ENCODE measurements around the gene SERPINA4.
A peak's percentile ranks its signal among the peaks of the same experiment; 100 is the strongest.
"Not testable (repeated sequence)": the region's sequence is repeated elsewhere in the genome, so short reads cannot be mapped to it uniquely, and the experiment has no call there.

SERPINA4 gene

DNA sequence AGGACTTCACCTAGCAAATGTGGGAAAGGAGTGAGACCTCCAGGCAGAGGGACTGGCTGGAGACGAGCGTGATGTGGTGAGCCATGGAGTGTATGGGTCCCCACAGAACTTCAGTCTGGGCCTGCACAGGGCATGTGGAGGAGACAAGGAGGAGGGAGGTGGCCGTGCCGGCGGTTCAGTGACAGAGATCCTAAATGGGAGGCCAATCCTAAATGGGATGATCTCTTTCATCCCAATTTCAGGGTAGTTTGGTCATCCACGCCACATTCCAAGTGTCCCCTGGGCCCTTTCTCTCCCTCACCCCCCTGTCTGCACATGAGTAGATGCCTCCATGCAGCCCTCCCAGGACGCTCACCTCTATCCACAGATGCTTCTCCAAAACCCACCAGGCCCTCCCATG is 33.2 kb downstream of the SERPINA4 start:
- DNase-seq: no peak

DNA sequence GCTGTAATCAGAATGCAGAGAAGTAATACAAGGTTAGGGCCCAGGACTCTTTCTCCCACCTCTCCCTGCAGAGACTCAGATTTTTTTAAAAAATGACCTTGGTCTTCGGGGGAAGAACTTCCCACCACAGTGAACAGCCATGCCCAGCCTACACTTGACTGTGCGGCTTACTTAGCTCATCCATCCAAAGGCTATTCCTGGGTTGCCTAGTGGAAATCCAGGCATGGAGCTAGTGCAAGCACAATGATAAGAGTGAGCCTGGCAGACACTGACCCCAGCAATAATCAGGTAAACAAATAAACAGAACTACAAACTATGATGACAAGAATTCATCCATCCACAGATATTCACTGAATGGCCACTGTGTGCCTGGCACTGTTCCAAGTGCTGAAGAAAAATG is 34.7 kb downstream of the SERPINA4 start:
- DNase-seq: no peak

DNA sequence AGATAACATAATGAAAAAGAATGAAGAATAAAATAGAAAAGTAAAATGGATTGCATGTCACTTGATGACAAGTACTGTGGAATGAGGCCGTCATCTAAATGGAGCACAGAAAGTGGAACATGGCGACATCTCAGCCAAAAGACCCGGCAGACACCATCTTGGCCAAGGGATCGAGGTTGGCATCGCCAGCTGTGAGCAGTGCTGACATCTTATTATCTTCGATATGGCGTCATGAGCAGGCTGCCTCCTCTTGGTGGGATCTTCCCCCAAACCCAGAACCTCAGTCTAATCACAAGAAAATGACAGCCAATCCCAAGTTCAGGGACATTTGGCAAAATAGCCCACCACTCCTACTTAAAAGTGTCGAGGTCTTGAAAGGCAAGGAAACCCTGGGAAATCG is 35.1 kb downstream of the SERPINA4 start:
- DNase-seq: no peak

DNA sequence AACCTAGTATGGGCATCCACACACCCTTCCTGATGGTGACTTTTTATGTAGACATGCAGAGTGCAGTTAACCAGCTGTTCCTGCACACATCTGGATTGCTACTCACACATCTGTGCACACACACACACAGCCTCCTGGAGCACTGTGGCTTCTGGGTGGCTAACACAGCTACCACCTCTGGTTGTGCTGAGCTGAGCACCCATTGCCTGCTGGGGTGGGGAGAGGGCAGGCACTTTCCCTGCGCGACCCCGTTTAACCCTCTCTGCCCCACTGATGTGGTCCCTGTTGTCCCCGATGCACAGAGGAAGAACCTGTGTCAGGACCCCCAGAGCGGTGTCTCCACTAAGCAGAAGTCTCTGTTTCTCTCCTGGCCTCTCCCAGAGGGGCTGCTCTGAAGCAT is 36.5 kb downstream of the SERPINA4 start:
- DNase-seq: no peak

DNA sequence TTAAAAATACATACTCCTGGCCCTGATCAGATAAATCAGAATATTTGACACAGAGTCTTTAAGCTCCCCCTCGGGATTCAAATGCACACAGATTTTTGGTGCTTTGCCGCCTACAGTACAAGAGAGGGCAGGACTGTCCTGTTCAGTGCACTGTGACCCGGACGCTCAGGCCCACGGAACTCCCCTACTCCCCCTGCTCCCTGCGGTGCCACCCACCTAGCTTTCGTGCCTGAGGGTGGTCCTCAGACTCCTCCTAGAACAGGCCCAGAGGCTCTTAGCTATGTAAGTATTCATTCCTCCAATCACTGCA is 37.2 kb downstream of the SERPINA4 start:
- no peak for DNase-seq

DNA sequence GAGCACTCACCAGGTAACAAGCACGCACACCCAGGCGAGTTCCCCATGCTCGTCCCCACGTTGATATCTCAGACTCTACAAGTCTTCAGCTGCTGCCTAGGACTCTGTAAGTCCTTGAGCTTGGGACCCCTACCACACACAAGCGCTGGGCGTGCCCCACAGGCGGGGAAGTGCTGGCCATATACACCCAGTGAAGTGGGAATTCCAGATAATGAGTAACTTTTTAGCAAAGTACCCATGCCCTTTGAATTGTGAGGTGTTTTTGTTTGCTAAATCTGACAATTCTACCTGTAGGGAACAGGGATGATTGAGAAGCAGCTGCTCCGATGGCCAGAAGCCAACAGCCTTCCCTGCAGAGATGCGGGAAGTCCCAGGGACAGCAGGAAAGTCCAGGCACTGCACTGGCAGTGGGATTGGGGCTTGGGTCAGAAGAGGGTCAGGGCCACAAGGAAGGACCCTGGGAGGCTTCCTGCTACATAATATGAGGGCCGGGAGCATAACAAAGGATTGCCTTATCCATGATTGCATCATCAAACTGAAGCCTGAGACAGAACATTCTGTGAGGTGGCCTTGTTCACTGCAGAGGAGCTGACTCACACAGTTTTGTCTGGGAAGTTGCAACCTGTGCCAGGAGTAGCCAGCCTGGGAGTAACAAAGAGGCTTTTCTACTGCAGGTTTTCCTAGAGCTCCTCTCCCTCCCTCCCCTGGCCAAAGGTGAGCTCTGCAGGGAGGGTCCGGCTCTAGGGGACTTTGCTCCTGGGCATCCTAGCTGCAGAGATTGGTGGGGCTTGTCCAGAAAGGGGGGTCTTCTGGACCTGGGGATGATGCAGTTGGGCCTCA is 37.8 kb downstream of the SERPINA4 start:
- peak in 1 of 3 experiments; percentile 11 for DNase-seq

DNA sequence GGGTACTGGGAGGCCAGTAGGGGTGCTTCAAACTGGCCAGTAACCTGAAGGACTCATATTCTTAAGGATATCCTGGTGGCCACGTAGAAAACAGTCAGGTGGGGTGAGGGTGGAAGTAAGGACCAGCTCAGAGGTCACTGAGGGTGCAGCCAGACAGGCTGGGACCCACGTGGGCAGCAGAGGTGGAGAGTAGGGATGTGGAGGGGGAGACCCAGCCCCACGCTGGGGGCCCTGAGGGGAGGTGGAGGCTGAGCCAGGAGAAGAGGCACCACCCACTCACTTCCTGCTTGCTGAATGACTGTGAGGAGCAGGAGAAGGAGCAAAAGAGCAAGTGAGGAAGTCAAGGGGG is 38.4 kb downstream of the SERPINA4 start:
- no peak for DNase-seq

DNA sequence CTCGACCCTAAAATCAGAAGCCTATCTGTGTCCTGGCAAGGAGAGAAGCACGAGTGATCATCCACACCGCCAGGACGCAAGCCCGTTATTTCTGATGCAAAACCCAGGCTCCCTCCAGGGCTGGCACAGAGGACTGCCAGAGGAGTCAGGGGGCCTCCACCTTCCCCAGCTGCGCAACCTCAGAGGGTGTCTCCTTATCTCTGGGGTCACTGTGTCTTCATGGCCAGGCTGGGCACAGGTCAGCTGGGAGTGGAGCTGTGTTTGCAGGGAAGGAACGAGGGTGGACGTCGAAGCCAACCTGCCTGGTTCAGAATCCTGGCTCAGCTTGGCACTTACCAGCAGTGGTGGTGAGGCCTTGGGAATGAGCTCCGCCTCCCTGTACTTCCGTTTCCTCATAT is 38.9 kb downstream of the SERPINA4 start:
- no peak for DNase-seq

DNA sequence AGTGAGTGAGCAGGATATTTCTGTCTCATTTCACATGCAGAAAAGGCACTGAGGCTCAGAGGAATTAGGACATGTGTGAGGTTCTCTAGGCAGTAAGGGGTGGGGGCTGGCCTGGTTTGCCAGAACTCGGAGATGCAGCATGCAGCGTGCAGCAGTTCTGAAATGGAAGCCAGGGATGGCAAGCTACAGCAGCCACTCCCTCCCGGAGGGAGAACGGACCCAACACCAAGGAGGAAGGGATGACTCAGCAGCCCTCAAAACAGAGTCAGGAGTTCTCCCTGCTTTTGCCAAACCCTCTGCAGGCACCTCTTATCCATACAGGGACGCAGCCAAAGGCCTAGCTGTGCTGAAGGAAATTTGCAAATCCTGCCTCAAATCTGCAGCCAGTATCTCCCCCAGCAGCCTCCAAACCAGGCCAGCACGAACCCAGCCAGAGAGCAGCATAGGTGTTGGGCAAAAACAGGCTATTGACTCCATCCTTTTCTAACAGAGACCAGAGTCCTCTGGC is 40.7 kb downstream of the SERPINA4 start:
- no peak for DNase-seq

DNA sequence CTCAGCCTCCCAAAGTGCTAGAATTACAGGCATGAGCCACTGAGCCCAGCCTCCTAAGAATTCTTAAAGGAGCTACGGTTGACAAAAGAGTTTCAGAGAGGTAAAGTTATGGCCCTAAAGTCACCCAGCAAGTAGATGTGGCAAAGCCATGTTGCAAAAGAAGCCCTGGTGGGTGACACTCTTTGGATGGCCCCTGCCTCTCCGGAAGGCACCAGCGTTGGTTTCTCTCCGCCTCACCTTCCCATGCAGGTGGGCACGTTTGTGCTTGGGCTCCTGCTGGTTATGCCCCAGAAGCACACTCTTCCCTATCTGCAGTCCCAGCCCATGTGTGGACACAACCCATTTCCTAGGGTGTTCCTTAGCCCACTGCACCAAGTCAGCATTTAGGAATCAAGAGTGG is 41.5 kb downstream of the SERPINA4 start:
- DNase-seq: no peak

DNA sequence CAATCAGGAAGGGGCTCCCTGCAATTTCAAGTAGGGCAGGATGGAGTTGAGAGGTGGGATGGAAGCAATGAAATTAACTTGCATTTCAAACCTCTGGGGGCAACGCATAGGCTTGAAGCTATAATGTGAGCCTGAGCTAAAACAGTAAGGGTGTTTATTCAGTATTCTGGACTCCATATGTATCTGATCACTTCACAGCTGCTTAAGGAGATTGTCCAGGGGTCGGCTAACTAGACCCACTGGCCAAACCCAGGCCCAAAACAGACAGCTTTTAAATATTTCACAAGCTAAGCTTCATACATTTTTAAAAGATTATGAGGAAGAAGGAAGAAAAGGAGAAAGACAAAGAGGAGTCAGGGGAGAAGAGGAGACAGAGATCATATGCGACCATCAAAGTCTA is 44.1 kb downstream of the SERPINA4 start:
- DNase-seq: no peak

DNA sequence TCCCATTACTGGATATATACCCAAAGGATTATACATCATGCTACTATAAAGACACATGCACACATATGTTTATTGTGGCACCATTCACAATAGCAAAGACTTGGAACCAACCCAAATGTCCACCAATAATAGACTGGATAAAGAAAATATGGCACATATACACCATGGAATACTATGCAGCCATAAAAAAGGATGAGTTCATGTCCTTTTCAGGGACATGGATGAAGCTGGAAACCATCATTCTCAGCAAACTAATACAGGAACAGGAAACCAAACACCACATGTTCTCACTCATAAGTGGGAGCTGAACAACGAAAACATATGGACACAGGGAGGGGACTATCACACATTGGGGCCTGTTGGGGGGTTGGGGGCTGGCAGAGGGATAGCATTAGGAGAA is 47.7 kb downstream of the SERPINA4 start:
- not testable (repeated sequence) for DNase-seq

DNA sequence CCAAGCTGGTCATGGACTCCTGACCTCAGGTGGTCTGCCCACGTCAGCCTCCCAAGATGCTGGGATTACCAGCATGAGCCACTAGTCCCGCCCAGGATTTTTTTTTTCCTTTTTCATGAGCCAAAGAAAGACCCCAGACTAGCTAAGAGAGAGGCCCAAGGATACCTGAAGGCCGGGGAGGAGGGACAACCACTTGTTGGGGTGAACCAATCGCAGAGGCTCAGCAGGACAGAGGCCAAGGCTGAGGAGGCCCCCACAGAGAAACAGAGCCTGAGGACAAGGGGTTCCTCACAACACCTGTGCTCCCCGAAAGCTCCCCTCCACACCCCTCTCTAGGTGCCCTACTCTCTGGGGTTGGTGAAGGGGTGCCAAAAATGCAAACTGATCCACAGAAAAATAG is 49.9 kb downstream of the SERPINA4 start:
- no peak for DNase-seq

DNA sequence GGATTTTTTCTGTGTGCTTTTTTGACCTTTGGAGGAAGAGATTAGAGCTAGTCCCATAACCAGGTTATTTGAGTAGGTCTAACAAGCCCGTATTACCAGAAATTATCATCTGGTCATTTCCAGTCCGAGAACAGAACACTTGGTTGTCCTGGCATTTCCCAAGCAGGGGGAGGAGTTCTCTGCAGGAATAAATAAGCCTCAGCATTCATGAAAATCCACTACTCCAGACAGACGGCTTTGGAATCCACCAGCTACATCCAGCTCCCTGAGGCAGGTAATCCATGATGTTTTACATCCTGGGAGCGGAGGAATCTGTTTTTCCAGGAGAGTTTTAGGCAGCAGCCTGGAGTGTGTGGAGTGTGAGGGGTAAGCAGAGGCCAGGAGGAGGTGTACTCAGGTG is 50.9 kb downstream of the SERPINA4 start, which contains the start of gene SERPINA3:
Gene SERPINA3 (plus strand): TSS at position 218 of the 400 bp plus-strand sequence. CDS start 2,051 bp downstream, outside the sequence.
- DNase-seq: no peak

DNA sequence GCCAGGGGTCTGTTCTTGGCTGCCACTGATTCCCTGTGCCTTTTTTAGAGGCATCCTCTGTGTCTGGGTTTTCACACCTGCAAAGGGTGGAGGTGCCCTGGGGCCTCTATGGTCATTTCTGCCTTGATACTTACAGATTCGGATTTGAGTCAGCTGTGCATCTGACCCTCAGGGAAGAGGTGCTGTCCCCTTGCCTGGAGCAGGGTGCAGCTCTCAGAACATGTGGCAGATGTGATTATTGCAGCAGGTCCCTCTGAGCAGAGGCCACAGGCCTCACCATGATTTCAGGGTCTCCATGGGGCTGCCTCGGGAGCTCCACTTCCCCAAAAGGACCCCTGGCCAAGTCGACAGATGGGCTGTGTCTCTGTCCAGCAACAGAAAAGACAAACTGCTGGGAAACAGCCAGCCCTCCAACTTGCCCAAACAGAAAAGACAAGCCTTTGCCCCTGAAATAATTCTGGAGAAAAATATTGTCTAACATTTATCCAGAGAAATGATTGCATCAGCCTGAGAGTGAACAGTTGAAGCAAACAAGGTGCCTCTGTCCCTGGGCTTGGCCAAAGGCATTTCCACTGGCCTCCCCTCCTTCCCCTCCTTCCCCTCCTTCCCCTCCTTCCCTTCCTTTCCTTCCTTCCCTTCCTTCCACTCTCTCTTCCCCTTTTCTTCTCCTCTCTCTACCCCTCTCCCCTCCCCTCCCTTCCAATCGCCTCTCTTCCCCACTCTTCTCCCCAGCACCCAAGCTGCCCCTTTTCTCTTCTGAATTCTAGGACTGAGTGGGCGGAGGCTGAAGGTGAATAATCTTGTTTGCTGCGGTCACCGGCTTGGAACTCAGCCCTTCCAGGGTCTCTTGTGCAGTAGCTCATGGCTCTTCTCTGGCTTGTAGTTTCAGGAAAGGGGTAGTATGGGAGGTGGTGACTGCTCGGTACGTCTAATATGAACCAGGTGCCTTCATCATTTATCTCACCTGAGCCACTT is 51.6 kb downstream of the SERPINA4 start:
- no peak for DNase-seq

DNA sequence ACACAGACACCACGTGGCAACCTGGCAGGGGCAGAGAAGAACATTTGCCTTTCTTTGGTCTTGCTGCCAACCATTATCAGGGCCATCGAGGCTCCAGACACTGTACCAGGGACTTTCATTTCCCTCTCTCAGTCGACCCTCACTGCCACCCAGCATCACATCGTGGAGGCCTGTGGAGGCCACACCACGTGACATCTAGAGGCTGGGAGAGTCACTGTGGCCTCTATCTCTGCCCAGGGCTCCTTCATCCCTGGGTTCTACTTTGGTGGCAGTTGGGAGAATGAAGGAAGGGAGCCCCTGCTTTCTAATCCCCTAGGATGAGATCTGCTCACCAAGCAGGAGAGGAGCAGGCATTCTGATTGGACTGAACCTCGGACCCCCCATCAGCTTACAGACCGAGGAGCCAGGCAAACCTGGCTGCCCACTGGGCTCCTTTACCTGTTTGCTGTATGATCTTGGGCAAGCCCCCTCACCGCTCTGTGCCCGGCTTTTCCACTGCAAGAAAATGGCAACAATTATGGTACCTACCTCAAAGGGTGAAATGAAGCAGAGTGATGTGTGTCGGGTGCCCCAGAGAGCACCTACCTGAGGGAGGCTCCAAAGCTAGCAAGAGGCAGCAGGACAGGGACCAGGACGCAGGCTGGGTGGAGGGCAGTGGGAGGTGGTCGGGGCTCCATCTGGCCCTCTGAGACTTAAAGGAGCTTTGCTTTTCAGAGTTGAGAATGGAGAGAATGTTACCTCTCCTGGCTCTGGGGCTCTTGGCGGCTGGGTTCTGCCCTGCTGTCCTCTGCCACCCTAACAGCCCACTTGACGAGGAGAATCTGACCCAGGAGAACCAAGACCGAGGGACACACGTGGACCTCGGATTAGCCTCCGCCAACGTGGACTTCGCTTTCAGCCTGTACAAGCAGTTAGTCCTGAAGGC is 52.7 kb downstream of the SERPINA4 start:
- DNase-seq: no peak

DNA sequence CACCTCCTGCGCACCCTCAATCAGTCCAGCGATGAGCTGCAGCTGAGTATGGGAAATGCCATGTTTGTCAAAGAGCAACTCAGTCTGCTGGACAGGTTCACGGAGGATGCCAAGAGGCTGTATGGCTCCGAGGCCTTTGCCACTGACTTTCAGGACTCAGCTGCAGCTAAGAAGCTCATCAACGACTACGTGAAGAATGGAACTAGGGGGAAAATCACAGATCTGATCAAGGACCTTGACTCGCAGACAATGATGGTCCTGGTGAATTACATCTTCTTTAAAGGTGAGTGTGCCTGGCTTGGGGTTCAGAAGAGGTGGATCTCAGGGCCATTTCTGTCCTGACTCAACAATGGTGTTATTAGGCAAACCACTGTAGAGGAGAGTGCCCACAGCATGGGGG is 53.6 kb downstream of the SERPINA4 start:
- DNase-seq: no peak

DNA sequence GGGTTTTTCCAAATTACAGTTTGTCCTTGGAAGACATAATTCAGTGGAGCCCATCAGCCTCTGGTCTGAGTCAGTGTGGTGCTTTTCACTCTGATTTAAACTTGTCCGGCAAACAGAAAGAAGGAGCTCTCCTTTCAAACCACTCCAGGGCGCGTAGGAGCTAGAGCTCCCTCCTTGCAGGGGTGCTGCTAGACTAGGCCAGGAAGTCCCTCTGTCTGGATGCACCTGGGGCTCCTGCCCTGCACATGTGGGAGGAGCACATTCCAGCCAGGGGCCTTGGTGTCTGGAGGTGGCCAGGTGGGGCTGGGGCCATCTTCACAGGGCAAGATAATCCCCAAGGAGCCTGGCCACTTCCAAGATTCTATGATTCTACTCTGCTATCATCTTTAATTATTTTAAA is 54.0 kb downstream of the SERPINA4 start:
- DNase-seq: no peak

DNA sequence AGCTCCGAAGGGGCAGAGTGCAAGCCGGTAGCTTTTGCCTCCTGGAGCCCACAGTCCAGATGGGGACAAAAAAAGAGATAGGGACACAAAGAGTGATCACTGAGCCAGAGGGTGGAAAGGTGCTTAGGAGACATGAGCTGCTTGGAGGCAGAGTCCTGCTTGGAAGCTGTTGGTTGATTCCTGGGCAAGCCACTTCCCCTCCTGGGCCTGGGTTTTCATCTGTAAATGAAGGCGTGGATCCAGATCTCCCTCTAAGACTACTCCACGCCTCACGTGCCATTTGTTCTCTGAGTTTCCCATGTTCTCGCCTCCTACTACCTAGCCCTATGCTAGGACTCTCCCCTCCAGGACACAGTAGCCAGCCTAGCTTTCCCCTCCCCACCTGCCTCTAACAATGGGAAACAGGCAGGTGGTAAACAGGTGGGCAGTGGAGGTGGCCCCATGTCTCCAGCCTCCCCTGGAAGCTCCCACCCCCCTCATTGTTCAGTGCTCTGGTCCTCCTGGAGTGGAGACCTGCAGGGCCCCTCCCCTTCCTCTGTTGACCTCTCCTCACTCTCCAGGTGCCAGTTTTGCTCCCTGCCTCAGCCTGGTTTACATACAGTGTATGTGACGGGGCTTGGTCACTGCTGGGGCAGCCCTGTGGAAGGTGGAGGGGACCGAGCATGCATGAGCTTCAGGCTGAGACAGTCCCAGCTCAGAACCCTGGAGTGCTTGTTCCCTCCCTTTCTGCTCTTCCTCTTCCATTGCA is 54.8 kb downstream of the SERPINA4 start:
- no peak for DNase-seq

DNA sequence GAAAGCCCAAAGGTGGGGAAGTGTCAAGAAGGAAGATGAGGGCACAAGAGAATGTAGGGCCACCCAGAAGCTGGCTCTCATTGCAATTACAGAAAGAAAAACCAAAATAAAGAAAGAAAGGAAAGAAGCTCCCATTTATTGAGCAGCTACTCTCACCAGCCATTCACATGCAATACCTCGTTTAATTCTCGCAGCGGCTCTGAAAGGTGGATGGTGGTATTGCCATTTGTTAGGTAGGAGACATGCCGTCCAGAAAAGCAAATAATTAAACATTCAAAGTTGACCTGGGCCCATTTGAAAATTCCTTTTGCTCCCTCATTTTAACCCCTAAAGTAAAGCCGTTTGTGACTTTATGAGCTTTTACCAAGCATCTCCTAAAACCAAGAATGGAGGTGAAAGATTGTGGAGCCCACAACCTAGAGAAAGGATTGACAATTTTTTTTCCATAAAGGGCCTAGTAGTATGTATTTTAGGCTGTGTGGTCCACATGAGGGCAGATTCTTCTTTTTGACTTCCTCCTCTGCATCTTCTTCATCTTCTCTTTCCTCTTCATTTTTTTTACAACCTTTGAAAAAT is 56.2 kb downstream of the SERPINA4 start:
- DNase-seq: no peak

DNA sequence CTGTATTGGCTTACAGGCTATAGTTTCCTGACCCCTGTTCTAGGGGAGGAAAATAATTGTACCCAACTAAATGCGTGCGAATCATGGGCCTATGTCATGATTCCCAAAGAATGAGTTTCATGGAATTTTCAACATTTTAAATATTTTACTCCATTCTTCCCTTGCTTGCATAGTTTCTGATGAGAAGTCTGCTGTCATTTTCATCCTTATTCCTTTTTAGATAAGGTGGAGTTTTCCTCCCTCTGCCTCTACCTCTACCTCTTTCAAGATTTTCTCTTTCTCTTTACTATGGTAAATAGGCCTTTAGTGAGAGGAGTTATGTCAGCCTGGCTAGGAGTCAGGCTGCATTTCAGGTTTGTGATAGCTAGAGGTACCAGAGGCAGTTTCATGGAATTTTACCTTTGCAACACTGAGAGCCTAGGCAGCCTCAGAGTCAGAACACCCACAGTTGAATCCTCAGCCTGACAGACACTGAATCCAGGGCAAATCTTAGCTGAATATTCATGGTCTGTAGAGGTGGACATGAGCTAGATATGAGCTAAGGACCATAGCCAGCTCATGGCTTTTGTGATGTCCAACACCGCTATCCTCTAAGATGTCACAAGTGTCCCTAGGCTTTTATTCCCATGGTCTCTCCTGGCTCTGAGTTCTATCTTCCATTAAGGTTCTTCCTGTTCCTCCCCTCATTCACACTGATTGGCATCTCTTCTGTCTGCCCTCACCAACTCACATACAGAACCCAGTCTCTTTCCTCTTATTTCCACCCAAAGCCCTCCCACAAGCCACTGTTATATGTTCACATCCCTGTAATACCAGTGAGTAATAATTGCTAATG is 57.0 kb downstream of the SERPINA4 start:
- DNase-seq: no peak
